ENCODE data around the gene VWA7.

VWA7 gene

DNA sequence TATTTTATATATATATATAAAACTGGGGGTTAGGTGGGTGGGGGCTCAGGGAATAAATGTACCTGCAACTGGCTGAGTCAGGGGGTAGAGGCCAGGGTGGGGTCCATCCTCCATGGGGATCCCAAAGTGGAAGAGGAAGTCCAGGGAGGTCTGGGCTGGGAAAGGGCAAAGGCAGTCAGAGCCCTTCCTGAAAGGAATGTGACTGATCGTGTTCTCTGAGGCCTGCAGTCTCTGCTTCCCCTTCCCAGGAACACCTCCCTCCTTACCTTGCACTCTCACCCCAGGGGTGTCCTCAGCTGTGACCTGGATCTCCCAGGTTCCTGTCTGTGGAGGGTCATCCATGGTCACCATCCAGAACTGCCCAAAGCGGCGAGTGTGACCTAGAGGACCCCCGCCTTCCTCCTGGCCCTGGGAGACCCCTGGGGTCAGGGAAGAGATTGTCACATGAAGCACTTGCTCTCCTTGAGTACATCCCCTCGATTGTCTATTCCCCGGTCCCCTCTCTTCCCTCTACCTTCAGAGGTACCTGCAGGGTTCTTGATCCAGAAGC lies 10.0 kb downstream of the VWA7 start:
- no peak overlapping the region for H2AK5ac ChIP-seq (ENCODE audit: low read length)
- no peak overlapping the region for H3K9ac ChIP-seq (ENCODE audit: low read length)
- H4K5ac ChIP-seq (ENCODE audit: low read length) = no peak overlapping the region
- WGBS (ENCODE audit: extremely low coverage, insufficient coverage, low lambda C conversion rate) = no CpG with 5 or more reads among the region's 6 CpGs
- H3K23ac ChIP-seq (ENCODE audit: low read length) = no peak overlapping the region
- H4K8ac ChIP-seq (ENCODE audit: low read depth, low read length) = no peak overlapping the region
- no peak overlapping the region for H3K4me2 ChIP-seq (ENCODE audit: low read length)
- H3K56ac ChIP-seq (ENCODE audit: low read length) = no peak overlapping the region
- H3K4ac ChIP-seq (ENCODE audit: low read depth, low read length) = no peak overlapping the region
- DNase-seq = peak; percentile 42
- no peak overlapping the region for H2BK5ac ChIP-seq (ENCODE audit: low read length)
- H3K79me2 ChIP-seq (ENCODE audit: control insufficient read depth, insufficient read depth, low read length) = no peaks in the 10 kb centered on the region
- no peak overlapping the region for H2BK15ac ChIP-seq (replicated peaks; ENCODE audit: low read depth)
- no peak overlapping the region for H3K18ac ChIP-seq (ENCODE audit: low read length)
- no peaks in the 10 kb centered on the region for H3K36me3 ChIP-seq (ENCODE audit: control insufficient read depth, insufficient read depth, low read length)
- no peak overlapping the region for H3K27ac ChIP-seq (ENCODE audit: low read depth, low read length)
- H3K79me1 ChIP-seq (ENCODE audit: low read length) = no peaks in the 10 kb centered on the region
- H3K4me1 ChIP-seq (ENCODE audit: control insufficient read depth, low read depth, low read length) = peaks cover 5% of the 10 kb centered on the region
- H3K27me3 ChIP-seq (ENCODE audit: insufficient read depth, low read length, poor library complexity) = no peaks in the 10 kb centered on the region
- no peak overlapping the region for H3K4me3 ChIP-seq (ENCODE audit: low read length)
- H2BK120ac ChIP-seq (ENCODE audit: low read depth, low read length) = no peak overlapping the region

DNA sequence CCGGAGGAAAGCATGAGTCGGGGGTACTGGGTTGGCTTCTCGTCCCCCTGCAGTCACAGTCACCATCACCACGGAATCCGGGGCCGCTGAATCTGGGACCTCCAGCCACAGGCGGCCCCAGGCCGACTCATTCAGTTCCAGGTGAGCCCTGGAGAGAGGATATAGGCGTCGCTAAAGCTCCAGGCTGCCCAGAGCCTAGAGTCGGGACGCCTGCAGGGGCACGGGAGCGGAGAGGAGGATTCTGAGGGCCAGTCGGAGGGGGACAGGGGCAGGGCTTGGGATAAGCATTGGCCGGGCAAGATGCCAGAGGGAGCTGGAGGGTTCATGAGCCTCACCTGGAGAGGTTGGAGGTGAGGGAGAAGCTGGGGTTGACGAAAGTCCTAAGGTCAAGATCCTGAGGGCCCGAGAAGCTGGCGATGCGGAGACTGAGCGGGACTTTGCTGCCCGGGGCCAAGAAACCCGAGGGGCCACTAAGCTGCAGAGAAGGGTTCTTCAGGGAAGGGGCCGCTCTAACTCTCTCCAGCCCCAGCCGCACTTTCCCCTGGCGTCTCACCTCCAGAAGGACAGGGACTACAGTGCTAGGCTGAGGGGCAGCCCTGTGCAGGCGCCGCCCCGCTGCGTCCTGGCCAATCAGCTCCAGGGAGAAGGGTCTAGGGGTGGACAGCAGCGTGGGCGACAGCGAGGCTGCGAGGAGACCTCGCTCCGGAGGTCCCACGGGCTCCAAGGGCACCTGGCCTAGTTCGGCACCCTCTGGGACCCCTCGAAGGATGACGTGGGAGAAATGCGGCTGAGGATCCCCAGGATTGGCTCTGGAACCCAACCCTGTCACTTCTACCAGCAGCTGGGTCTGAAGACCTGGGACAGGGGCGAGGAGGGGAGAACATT lies 11.0 kb downstream of the VWA7 start:
- Histone ChIP-seq H3K18ac (ENCODE audit: low read length) (no peak overlapping the region), H4K8ac (ENCODE audit: low read depth, low read length) (no peak overlapping the region), H3K56ac (ENCODE audit: low read length) (peak overlapping the region; percentile 72), H2BK15ac (replicated peaks; ENCODE audit: low read depth) (no peak overlapping the region), H2BK120ac (ENCODE audit: low read depth, low read length) (no peak overlapping the region), H3K4ac (ENCODE audit: low read depth, low read length) (no peak overlapping the region), H3K23ac (ENCODE audit: low read length) (no peak overlapping the region), H3K27me3 (ENCODE audit: insufficient read depth, low read length, poor library complexity) (no peaks in the 10 kb centered on the region), H4K5ac (ENCODE audit: low read length) (no peak overlapping the region), H3K4me3 (ENCODE audit: low read length) (no peak overlapping the region), H3K9ac (ENCODE audit: low read length) (peak overlapping the region; percentile 56), H3K79me1 (ENCODE audit: low read length) (no peaks in the 10 kb centered on the region), H3K79me2 (ENCODE audit: control insufficient read depth, insufficient read depth, low read length) (no peaks in the 10 kb centered on the region), H3K27ac (ENCODE audit: low read depth, low read length) (no peak overlapping the region), H3K4me1 (ENCODE audit: control insufficient read depth, low read depth, low read length) (peaks cover 5% of the 10 kb centered on the region), H2AK5ac (ENCODE audit: low read length) (no peak overlapping the region), H3K4me2 (ENCODE audit: low read length) (peak overlapping the region; percentile 21), H2BK5ac (ENCODE audit: low read length) (no peak overlapping the region), H3K36me3 (ENCODE audit: control insufficient read depth, insufficient read depth, low read length) (no peaks in the 10 kb centered on the region)
- WGBS (ENCODE audit: extremely low coverage, insufficient coverage, low lambda C conversion rate) = no CpG with 5 or more reads among the region's 42 CpGs
- DNase-seq = peak; percentile 76

DNA sequence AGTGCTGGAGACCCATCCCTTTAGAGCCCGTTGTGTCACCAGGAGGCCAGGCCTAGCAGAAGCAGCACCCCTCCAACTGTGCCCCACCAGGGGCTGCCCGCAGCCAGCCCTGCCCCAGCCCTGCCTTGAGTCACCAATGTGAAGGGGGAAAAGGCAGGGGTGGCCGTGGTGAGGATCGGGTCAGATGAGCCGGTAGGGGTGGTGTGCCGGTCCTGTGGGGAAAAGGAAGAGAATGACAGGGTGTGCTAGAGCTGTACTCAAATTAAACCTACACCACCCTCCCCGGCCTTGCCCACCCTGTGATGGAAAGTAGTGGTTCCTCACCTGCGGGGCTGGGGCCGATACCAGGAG lies 11.6 kb downstream of the VWA7 start:
- H3K9ac ChIP-seq (ENCODE audit: low read length) = no peak overlapping the region
- no peak for DNase-seq
- H4K8ac ChIP-seq (ENCODE audit: low read depth, low read length) = no peak overlapping the region
- no peak overlapping the region for H3K18ac ChIP-seq (ENCODE audit: low read length)
- no peak overlapping the region for H3K4me2 ChIP-seq (ENCODE audit: low read length)
- H3K36me3 ChIP-seq (ENCODE audit: control insufficient read depth, insufficient read depth, low read length) = no peaks in the 10 kb centered on the region
- H3K27ac ChIP-seq (ENCODE audit: low read depth, low read length) = no peak overlapping the region
- no peak overlapping the region for H2BK15ac ChIP-seq (replicated peaks; ENCODE audit: low read depth)
- H3K4me1 ChIP-seq (ENCODE audit: control insufficient read depth, low read depth, low read length) = peaks cover 5% of the 10 kb centered on the region
- no peak overlapping the region for H3K4me3 ChIP-seq (ENCODE audit: low read length)
- no peak overlapping the region for H2AK5ac ChIP-seq (ENCODE audit: low read length)
- no peak overlapping the region for H4K5ac ChIP-seq (ENCODE audit: low read length)
- no peaks in the 10 kb centered on the region for H3K27me3 ChIP-seq (ENCODE audit: insufficient read depth, low read length, poor library complexity)
- H3K23ac ChIP-seq (ENCODE audit: low read length) = no peak overlapping the region
- H2BK5ac ChIP-seq (ENCODE audit: low read length) = no peak overlapping the region
- no CpG with 5 or more reads among the region's 9 CpGs for WGBS (ENCODE audit: extremely low coverage, insufficient coverage, low lambda C conversion rate)
- H3K56ac ChIP-seq (ENCODE audit: low read length) = peak overlapping the region; percentile 49
- H2BK120ac ChIP-seq (ENCODE audit: low read depth, low read length) = no peak overlapping the region
- H3K79me1 ChIP-seq (ENCODE audit: low read length) = no peaks in the 10 kb centered on the region
- H3K4ac ChIP-seq (ENCODE audit: low read depth, low read length) = no peak overlapping the region
- H3K79me2 ChIP-seq (ENCODE audit: control insufficient read depth, insufficient read depth, low read length) = no peaks in the 10 kb centered on the region

DNA sequence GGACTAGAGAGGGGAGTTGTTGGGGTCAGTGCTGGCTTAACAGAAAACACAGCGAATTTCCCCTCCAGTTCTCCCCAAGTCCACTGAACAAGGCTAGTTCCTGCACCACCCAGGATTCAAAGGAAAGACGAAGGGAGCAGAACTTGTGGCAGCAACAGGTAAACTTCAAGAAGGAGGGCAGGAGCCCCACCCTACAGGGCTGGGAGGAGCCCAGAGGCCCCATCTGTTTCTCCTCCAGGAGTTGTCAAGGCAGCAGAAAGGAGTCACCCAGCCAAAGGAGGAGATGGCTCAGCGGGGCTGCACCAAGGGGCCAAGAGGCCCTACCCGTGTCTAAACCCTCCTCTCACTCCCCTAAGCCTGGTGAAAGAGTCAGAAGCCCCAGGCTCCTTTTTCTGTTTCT lies 12.9 kb downstream of the VWA7 start:
- DNase-seq = no peak

DNA sequence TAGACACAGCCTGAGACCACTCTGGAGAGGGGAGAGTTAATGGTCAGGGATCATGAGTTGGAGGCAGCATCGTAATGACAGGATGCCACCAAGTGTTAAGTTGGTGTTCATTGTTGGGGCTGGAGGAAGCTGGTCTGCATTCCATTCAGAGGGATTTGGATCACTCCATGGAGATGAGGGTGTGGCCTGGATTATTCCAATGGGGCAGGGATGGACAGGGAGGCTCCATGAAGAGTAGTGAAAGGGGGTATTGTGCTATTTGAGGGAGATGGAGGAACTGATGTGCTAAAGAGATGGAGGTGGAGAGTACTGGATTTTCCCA lies 13.5 kb downstream of the VWA7 start:
- Histone ChIP-seq H4K5ac (ENCODE audit: low read length) (no peak overlapping the region), H3K4me1 (ENCODE audit: control insufficient read depth, low read depth, low read length) (peaks cover 5% of the 10 kb centered on the region), H3K56ac (ENCODE audit: low read length) (no peak overlapping the region), H2BK5ac (ENCODE audit: low read length) (no peak overlapping the region), H3K79me2 (ENCODE audit: control insufficient read depth, insufficient read depth, low read length) (no peaks in the 10 kb centered on the region), H3K27me3 (ENCODE audit: insufficient read depth, low read length, poor library complexity) (no peaks in the 10 kb centered on the region), H3K18ac (ENCODE audit: low read length) (no peak overlapping the region), H3K23ac (ENCODE audit: low read length) (no peak overlapping the region), H3K4ac (ENCODE audit: low read depth, low read length) (no peak overlapping the region), H3K27ac (ENCODE audit: low read depth, low read length) (peak overlapping the region; percentile 25), H2AK5ac (ENCODE audit: low read length) (no peak overlapping the region), H2BK120ac (ENCODE audit: low read depth, low read length) (no peak overlapping the region), H3K4me3 (ENCODE audit: low read length) (no peak overlapping the region), H3K36me3 (ENCODE audit: control insufficient read depth, insufficient read depth, low read length) (no peaks in the 10 kb centered on the region), H2BK15ac (replicated peaks; ENCODE audit: low read depth) (no peak overlapping the region), H3K79me1 (ENCODE audit: low read length) (no peaks in the 10 kb centered on the region), H4K8ac (ENCODE audit: low read depth, low read length) (no peak overlapping the region), H3K4me2 (ENCODE audit: low read length) (no peak overlapping the region), H3K9ac (ENCODE audit: low read length) (peak overlapping the region; percentile 15)
- WGBS (ENCODE audit: extremely low coverage, insufficient coverage, low lambda C conversion rate) = no CpG with 5 or more reads among the region's 1 CpG
- DNase-seq = peak; percentile 95

More for the DNA sequence above, 12.9 kb downstream of the VWA7 start:
- no peaks in the 10 kb centered on the region for H3K79me1 ChIP-seq (ENCODE audit: low read length)
- H2AK5ac ChIP-seq (ENCODE audit: low read length) = no peak overlapping the region
- H3K9ac ChIP-seq (ENCODE audit: low read length) = no peak overlapping the region
- no peak overlapping the region for H3K27ac ChIP-seq (ENCODE audit: low read depth, low read length)
- H3K4me2 ChIP-seq (ENCODE audit: low read length) = no peak overlapping the region
- no peaks in the 10 kb centered on the region for H3K79me2 ChIP-seq (ENCODE audit: control insufficient read depth, insufficient read depth, low read length)
- no peak overlapping the region for H3K4me3 ChIP-seq (ENCODE audit: low read length)
- no peak overlapping the region for H3K4ac ChIP-seq (ENCODE audit: low read depth, low read length)
- no peak overlapping the region for H2BK5ac ChIP-seq (ENCODE audit: low read length)
- no peak overlapping the region for H4K5ac ChIP-seq (ENCODE audit: low read length)
- H3K4me1 ChIP-seq (ENCODE audit: control insufficient read depth, low read depth, low read length) = peaks cover 5% of the 10 kb centered on the region
- WGBS (ENCODE audit: extremely low coverage, insufficient coverage, low lambda C conversion rate) = no CpG with 5 or more reads among the region's 4 CpGs
- H3K56ac ChIP-seq (ENCODE audit: low read length) = no peak overlapping the region
- no peak overlapping the region for H3K23ac ChIP-seq (ENCODE audit: low read length)
- H2BK15ac ChIP-seq (replicated peaks; ENCODE audit: low read depth) = no peak overlapping the region
- no peak overlapping the region for H4K8ac ChIP-seq (ENCODE audit: low read depth, low read length)
- H2BK120ac ChIP-seq (ENCODE audit: low read depth, low read length) = no peak overlapping the region
- no peaks in the 10 kb centered on the region for H3K27me3 ChIP-seq (ENCODE audit: insufficient read depth, low read length, poor library complexity)
- H3K36me3 ChIP-seq (ENCODE audit: control insufficient read depth, insufficient read depth, low read length) = no peaks in the 10 kb centered on the region
- no peak overlapping the region for H3K18ac ChIP-seq (ENCODE audit: low read length)
